Stimulated activated CD4-positive, alpha-beta T cell treated with anti-CD3 and anti-CD28 coated beads, Interleukin-15, amount 100 ng/mL, for 24 hours (primary cell): ENCODE measurements around the gene NDUFC2.
"Not testable (repeated sequence)": the region's sequence is repeated elsewhere in the genome, so short reads cannot be mapped to it uniquely, and the experiment has no call there.

Experiments
- DNase-seq: peaks from one replicate; pipeline ENCODE4 v3.0.0-alpha.2; 2020

The NDUFC2 gene

DNA sequence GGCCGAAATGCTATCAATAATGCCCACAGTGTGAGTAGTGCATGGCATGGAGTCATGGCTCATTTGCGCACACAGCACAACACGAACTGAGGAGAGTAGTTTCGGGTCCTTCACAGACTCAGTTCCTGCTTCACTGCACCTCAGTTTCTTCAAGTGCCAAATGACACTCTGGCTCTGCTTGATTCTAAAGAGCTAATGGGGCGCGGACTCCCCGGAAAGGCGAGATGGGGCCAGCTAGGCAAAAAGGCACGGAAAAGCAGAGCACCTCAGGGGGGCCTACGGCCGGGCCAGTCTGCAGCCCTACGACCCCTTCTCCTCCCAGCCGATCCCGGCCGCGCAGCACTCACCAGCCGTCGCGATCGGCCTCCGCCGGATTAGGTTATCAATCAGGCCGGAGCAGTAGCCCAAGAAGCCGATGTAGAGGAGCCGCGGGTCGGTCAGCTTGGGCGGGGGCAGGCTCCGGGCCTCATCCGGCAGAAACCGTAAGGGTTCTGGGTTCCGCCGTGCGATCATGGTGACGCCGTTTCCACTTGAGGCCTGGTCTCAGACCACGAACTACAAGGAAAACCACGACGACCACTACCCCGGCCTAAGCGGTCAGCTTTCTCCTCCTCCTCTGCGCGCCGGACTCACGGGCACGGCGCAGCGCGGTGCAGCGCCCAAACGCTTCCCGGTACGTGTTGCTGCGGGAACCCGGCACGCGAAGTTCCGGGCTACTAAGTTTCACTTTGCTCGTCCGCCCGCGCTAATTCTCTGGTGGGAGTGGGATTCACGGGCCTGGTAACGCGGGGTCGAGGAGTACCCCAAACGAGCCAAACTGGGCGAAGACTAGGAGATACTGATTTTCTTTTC lies at the start of gene NDUFC2:
Gene NDUFC2 (minus strand): TSS at position 631 of the 852 bp plus-strand sequence. CDS start 118 bp downstream, at position 513.
- DNase-seq: peak; percentile 82

DNA sequence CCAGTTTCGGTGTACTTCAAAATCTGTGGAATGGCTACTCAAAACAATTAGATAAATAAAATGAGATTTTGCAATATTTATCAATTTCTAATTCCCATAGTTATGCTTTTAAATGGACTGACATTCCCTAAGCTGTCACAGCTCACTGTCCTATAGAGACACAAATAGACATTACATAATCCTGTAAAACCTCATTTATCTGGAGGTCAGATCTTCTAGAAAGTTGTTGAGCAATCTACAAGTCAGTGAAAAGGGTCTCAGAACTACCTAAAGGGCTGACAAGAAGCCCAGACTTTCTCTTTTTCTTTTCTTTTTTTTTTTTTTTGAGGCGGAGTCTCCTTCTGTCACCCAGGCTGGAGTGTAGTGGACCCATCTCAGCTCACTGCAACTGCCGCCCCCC lies 47.7 kb upstream of the NDUFC2 start:
- DNase-seq: no peak

DNA sequence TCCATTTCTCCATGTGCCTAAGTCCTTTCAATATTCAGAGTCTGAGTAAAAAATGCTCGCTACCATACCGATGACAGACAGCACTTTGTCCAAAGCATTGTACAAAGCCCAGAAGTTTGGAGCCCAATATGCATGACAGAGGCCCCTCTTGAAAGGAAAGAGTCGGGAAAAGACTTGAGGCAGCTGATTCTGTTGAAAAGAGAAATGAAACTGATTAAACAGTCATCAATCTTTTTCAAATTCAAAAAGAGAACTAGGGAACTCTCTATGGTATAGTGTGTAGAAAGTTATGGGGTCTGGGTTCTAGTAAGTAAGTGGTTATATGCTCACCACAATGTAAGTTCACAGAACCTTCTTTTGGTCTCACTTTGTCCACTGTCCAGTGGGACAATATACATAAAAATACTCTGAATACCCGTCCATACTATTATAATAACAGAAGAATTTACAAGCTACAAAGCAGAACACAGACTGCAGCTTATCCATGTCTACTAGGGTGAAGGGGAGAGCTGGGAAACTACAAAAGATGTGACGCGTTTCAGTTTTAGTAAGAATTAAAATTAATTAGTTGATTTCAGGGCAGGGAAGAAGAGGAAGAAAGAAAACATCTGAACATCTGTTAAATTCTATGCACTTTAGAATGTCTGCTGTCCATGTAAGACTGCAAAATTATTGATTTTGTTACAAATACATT lies 33.1 kb upstream of the NDUFC2 start:
- DNase-seq: no peak

DNA sequence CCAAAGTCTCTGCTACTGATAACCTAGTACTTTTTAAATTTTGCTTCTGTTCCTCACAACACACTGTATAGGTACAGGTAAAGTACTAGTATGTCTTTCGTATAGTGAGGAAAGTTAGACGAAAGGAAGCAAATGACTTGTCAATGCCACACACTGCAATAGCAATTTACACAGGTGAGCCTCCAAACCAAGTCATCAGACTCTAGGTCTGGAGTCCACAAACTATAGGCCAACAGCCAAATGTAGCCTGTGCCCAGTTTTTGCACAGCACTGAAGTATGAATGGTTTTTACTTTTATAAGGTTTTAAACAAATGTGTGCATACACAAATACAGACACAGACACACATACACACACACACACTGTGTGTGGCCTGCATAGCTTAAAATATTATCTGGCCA lies 31.6 kb upstream of the NDUFC2 start:
- DNase-seq: no peak

DNA sequence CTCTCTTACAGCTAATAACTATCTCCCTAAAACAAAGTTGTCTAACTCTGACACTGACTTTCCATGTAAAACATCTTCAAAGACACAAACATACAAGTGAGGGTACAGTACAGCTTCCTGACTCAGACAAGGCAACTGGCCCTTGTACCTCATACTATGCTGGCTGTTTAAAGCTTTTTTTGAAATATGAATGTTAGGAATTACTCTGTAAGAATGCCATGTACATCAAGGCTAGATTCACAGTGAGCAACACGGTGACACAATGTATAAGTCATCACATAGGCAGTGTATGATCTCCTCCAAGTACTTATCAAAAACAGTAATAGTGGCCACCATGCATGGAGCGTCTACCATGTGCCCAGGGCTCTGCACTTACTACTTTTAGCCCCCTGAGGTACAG lies 31.2 kb upstream of the NDUFC2 start:
- DNase-seq: no peak

DNA sequence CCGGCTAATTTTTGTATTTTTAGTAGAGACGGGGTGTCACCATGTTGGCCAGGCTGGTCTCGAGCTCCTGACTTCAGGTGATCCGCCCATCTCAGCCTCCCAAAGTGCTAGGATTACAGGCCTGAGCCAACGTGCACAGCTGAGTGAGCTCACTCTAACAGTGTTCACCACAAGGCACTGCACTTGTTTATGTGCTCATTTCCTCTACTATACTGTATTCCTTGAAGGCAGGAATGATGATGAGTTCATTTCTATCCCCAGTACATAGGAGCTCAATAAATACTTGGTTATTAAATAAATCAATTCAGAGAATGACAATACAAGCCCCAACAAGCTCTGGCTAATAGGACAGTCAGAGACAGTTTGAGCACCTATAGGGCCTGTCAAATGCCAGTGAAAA lies 30.7 kb upstream of the NDUFC2 start:
- DNase-seq: no peak

DNA sequence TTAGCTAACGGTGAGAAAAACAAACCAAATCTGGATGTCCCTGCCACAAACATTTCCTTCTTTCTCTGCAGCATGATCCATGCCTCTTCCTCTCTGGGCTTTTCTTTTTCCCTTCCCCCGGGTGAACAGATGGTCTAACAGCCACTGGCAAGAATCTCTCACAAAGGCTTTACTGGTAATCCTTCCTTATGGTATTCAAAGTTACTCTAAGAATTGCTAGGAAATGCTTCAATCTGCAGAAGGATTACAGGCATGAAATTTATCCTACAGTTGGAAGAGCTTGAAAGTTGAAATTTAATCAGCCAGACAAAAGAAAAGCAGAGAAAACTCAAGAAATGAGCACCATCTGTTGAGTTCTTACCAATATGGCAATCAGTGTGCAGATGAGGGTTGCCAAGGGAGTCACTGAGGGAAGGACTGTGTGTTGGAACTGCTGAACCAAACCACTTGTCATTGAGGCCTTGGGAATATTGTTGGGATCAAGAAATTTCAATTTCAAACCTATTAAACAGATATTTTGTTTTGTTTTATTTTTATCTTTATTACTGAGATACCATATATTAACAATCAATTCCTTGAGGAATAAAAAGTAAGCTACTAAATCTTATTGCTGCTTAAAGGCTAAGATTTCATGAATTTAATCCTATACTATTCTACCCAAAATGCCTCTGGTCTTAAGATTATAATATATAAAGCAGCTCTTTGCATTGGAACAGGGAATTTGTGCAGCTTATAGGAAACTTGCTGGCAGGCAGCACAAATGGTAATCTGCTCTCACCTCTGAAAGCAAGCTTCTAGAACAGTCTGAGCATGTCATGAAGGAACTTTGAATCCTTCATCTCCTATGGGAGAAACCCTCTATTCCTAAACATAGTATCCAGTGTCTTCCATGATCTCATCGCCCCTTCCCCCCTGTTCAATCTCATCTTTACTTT lies 29.7 kb upstream of the NDUFC2 start:
- no peak for DNase-seq

DNA sequence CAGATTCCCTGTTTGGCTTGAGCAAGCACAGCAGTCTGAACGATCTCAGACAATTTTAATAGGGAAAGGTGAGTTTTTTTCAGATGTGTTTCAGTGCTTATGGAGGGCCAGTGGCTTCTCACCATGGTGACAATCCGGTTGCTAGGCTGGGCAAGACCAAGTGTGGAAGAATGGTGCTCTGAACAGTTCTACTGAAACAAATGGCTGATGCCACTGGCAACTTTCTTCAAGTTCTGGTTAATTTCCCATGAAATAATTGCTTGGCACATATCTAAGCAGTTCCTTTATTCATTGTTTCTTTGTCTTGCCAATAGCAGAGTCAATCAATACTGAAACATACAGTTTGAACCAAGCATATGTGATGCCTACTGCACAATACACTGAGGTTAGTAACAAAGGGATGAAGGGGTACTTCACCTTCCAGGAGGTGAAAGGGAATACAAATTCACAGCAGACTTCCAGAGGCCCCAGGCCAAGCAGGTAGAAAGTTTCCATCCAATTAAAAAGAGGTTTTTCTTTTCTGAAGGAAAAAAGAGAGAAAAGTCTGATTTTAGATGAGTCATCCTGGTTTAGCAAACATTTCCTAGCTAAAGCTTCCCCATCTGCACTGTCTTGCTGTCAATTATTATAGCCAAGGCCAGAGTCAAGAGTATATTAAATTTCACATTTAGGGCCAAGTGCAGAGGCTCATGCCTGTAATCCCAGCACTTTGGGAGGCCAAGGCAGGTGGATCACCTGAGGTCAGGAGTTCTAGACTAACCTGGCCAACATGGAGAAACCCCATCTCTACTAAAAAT lies 21.2 kb upstream of the NDUFC2 start:
- DNase-seq: no peak

DNA sequence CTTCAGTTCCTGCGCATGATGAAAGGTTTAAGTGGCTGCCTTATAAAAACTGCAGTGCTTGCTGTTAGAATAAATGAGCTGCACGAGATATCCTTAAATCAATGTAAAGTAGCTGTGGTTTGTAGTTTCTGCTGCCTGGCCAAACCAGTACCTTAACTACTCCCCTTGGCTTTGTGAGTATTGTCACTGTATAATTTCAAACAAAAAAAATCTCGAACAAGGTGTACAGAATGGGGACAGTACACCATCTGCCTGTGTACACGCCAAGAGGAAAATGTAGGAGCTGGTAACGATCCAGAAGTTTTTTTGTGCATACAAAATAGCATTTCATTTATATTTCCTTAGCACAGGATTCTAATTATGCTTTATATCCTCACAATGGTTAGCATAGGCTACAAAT lies 20.6 kb upstream of the NDUFC2 start:
- DNase-seq: no peak

DNA sequence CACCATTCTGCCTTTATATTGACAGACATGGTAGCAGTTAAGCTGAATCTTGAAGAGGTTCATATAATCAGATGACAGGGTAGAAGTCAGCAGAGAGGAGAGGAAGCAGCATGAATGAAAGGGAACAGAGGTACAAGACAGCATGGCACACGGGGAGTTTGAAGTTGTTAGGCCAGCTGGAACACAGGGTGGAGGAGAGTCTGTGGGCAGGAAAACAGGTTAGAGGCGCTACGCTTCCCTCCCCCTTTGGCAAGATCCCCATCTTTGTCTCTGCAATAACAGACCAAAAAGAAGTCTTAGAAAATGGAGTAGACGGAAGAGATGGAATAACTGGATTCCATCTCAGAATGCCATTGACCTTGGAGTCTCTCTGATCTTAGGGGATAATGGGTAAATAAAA lies 20.0 kb upstream of the NDUFC2 start:
- DNase-seq: no peak

DNA sequence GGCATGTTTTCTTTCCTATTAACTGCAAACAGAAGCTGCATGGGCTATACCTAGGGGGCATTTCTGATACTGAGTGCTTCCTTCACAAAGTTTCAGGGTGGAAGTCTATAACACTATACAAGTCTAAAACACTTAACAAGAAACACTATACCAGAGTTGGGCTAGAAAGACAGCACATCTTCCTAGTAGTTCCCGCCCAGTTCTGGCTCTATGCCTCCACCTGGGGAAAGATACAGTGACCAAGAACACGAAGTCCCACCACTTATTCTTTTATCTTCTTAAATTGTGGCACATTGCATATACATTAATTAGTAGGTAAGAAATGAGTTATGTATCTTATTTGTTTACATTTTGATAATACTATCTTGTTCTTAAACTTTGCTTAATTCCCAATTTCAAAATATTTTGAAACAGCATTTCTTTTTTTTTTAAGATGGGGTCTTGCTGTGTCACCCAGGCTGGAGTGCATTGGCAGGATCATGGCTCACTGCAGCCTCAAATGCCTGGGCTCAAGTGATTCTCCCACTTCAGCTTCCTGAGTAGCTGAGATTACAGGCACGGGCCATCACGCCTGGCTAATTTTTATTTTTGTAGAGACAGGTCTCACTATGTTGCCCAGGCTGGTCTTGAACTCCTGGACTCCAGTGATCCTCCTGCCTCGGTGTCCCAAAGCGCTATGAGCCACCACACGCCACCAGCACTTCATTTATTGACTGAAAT lies 18.2 kb upstream of the NDUFC2 start:
- DNase-seq: no peak

DNA sequence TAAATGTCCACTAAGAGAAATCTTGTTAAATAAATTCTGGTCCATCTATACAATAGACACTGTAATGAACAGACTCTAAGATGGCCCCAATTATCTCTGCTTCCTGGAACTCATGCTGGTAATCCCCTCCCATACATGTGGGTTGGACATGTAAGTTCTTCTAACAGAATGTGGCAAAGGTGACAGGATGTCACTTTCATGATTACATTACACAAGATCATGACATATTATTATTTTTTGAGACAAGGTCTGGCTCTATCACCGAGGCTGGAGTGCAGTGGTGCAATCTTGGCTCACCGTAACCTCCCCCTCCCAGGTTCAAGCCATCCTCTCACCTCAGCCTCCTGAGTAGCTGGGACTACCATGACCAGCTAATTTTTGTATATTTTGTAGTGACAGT lies 14.6 kb upstream of the NDUFC2 start:
- no peak for DNase-seq

DNA sequence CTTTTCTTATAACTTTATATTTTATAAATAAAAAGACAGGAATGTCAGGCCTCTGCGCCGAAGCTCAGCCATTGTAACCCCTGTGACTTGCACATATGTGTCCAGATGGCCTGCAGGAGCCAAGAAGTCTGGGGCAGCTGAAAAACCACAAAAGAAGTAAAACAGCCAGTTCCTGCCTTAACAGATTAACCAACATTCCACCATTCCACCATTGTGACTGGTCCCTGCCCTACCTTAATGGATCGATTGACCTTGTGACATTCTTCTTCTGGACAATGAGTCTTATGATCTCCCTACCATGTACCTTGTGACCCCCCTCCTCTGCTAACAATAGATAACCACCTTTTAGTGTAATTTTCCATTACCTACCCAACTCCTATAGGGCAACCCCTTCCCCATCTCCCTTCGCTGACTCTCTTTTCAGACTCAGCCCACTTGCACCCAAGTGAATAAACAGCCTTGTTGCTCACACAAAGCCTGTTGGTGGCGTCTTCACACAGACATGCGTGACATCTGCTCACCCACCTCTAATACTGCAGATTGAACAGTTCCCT lies 6.9 kb upstream of the NDUFC2 start:
- DNase-seq: not testable (repeated sequence)

DNA sequence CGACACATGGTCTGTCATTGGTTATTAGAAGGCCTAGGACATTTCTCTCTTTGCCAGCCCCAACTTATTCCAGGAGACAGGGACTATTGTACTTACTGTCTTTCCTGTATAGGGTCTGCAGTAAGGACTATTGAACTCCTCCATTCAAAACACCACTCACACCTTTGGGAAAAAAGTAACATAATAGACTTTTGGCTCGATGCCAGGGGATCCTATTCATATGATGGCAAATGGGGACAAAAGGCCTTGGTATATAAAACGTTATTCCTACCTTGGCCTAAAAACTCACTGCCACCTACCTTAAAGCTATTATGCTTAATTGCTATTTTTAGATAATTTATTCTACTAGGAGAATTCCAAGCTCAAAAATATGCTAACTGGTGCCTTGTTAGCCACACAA lies 6.3 kb upstream of the NDUFC2 start:
- DNase-seq: no peak

DNA sequence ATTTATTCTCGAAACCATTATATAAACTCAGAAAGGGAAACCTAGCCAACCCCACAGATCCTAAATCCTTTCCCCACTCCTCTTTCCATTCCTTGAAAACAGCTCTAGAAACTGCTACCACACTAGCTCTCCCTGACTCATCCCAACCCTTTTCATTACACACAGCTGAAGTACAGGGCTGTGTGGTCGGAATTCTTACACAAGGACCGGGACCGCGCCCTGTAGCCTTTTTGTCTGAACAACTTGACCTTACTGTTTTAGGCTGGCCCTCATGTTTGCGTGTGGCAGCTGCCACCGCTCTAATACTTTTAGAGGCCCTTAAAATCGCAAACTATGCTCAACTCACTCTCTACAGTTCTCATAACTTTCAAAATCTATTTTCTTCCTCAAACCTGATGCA lies 4.8 kb upstream of the NDUFC2 start:
- DNase-seq: not testable (repeated sequence)

DNA sequence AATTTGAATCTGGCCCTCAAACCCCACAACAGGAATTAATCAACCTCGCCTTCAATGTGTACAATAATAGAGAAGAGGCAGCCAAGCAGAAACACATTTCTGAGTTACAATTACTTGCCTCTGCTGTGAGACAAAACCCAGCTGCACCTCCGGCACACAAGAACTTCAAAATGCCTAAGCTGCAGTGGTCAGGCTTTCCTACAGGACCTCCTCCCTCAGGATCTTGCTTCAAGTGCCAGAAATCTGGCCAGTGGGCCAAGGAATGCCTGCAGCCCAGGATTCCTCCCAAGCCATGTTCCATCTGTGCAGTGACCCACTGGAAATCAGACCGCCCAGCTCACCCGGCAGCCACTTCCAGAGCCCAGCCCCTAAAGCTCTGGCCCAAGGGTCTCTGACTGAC lies 3.4 kb upstream of the NDUFC2 start:
- DNase-seq: no peak

DNA sequence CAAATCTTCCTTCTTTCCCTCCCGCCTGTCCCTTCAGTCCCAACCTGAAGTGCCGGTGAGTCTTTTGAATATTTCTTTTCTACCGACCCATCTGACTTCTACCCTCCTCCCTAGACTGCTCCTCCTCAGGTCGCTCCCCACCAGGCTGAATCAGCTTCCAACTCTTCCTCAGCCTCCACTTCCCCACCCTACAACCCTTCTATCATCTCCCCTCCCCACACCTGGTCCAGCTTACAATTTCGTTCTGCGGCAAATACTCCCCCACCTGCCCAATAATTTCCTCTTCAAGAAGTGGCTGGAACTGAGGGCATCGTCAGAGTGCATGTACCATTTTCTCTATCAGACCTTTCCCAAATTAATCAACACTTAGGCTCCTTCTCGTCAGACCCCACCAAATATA lies 2.5 kb upstream of the NDUFC2 start:
- no peak for DNase-seq

DNA sequence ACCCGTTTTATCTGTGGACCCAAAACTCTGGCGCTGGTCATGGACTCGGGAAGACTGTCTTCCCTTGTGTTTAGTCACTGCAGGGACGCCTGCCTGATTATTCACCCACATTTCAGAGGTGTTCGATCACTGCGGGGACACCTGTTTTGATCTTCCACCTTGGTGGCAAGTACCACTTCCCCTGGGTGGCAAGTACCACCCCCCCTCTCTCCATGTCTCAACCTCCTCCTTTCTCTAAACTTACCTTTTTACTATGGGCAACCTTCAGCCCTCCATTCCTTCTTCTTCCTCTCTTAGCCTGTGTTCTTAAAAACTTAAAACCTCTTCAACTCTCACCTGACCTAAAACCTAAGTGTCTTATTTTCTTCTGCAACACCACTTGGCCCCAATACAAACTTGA lies 1.9 kb upstream of the NDUFC2 start:
- no peak for DNase-seq

DNA sequence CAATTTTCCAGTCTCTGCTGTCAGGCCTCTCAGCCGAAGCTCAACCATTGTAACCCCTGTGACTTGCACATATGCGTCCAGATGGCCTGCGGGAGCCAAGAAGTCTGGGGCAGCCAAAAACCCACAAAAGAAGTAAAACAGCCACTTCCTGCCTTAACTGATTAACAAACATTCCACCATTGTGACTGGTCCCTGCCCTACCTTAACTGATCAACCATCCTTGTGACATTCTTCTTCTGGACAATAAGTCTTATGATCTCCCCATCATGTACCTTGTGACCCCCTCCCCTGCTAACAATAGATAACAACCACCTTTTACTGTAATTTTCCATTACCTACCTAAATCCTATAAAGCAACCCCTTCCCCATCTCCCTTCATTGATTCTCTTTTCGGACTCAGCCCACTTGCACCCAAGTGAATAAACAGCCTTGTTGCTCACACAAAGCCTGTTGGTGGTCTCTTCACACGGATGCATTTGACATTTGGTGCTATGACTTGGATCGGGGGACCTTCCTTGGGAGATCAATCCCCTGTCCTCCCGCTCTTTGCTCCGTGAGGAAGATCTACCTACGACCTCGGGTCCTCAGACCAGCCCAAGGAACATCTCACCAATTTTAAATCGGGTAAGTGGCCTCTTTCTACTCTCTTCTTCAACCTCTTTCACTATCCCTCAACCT lies 1.3 kb upstream of the NDUFC2 start:
- no peak for DNase-seq

DNA sequence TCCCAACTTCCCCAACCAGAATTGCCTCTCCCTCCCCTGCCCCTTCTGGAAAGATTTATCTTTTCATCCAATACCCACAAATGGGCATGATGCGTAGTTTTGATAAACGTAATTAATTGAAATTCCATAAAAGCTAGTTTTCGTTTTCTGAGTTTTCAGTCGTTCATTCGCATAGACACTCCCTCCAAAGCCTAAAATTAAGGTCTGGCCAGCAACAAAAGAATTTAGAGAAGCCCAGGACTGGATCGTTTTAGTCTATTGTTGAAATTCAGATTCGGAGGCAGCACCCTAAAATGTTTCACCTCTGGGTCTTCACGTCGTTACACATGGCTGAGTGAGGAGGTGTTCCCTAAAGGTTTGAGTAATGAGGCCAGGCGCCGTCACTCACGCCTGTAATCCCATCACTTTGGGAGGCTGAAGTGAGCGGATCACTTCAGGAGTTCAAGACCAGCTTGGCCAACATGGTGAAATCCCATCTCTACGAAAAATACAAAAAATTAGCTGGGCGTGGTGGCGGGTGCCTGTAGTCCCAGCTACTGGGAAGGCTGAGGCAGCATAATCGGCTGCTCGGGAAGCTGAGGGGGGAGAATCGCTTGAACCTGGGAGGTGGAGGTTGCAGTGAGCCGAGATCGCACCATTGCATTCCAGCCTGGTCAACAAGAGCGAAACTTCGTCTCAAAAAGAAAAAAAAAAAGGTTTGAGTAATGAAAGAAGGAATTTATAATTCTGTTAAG lies 589 bp upstream of the NDUFC2 start:
- DNase-seq: no peak
